ENCODE measurements around the gene PLXNC1.

The PLXNC1 gene

GRCh38 chr12:94202245-94203180 is 54.1 kb downstream of the PLXNC1 start:
- DNase-seq (ENCODE audit: low read depth in 2 of 3, low spot score in 2 of 3) = no peak

DNA sequence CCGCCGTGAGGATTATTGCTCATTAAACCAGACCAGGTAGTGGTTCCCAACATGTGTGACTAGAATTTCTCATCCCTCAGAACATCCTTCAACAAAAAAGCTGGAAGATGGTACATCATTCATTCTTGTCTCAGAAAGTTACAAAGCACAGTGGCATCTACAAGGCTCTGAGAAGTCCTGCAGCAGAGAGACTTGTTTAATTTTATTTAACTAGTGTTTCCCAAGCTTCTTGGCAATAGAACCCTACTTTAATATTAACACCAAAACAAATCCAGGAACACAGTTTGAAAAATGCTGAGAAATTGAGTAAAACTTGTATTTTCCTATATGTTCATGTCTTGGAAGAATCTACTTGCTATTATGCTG is 54.8 kb downstream of the PLXNC1 start:
- no peak for DNase-seq (ENCODE audit: low read depth in 2 of 3, low spot score in 2 of 3)

DNA sequence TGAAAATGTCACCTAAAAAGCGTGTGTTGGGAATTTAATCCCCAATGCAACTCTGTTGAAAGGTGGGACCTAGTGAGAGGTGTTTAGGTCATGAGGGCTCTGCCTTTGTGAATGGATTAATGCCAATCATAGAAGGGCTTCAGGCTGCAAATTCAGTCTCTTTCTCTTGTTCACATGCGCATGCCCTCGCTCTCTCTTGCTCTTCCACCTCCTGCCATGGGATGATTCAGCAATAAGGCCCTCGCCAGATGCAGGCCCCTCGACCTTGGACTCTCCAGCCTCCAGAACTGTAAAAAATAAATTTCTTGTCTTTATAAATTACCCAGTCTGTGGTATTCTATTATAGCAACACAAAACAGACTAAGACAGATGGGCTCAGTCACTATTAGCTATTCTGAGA is 55.4 kb downstream of the PLXNC1 start:
- DNase-seq (ENCODE audit: low read depth in 2 of 3, low spot score in 2 of 3) = no peak

DNA sequence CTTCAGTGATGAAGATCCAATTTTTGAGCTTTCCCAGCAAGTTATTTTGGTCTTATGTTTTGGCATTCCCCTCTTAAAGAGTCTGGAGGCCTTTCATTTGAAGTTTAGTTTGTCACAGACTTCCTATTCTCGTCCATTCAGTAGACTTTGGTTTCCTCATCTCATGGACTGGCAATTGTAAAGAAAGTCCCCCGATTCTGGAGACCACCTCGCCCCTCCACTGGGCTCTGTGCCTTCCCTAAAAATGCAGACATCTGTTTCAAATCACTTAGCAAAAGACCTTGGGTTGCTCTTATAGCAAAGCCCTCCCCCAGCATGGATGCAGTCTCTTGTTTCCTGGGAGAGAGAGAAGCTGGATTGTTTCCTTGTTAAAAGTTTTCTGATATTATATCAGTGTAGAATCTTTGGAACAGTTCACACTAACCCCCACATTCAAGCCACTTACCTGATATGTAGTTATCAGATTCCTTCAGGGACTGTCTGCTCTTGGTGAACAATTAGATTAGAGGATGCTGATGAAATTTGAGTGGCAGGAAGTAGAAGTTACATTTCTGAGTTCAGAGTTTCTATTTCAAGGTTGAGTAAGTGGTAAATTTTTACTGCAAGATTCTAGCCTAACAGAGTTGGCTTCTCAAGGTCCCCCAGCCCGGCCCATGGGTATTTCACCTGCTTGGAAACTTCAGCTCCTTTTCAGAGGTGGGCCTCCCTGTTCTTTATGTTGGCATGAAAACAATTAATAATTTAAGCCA is 56.3 kb downstream of the PLXNC1 start:
- DNase-seq (ENCODE audit: low read depth in 2 of 3, low spot score in 2 of 3) = no peak

DNA sequence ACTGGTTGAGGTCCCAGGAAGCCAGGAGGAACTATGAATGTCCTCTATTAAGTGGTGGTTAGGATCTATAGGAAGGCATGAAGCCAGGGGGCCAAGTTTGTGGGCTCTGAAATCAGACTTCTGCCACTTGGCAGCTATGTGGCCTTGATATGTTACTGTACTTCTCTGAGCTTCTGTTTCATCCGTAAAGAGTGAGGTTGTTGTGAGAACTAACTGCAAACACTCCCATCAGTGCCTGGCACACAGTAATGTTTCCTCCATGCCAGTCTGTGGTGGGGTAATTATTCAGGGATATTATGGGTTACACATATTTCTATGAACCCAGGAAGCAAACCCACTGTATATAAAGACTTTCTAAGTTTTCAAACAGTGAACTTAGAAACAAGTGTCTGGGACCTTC is 57.4 kb downstream of the PLXNC1 start:
- DNase-seq (ENCODE audit: low read depth in 2 of 3, low spot score in 2 of 3) = no peak

GRCh38 chr12:94206886-94207285 is 58.5 kb downstream of the PLXNC1 start:
- DNase-seq (ENCODE audit: low read depth in 2 of 3, low spot score in 2 of 3) = no peak

GRCh38 chr12:94207467-94207848 is 59.1 kb downstream of the PLXNC1 start:
- no peak for DNase-seq (ENCODE audit: low read depth in 2 of 3, low spot score in 2 of 3)

- peak in 2 of 3 experiments; percentile 3 to 10 for DNase-seq (ENCODE audit: low read depth in 2 of 3, low spot score in 2 of 3)
Observed at GRCh38 chr12:94207849-94208621, 59.7 kb downstream of the PLXNC1 start.

DNA sequence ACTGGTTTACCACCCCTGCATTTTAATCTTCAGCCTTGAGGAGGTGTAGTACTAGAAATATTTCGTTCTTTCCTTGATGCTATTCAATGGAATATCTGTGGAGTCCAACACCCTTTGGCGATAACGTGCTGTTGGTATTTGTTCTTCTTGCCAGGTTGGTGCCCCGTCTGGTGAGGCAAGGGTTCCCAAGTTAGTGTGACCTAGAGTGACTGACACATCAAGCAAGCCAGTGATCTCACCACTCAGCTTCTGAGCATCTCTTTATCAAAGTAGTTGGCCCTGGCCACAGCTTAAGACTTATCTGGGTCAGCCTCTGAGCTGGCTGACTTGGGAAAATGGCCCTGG is 60.2 kb downstream of the PLXNC1 start:
- DNase-seq (ENCODE audit: low read depth in 2 of 3, low spot score in 2 of 3) = peak; percentile 5 to 26 (median 12)

GRCh38 chr12:94209240-94209639 is 60.9 kb downstream of the PLXNC1 start:
- no peak for DNase-seq (ENCODE audit: low read depth in 2 of 3, low spot score in 2 of 3)

DNA sequence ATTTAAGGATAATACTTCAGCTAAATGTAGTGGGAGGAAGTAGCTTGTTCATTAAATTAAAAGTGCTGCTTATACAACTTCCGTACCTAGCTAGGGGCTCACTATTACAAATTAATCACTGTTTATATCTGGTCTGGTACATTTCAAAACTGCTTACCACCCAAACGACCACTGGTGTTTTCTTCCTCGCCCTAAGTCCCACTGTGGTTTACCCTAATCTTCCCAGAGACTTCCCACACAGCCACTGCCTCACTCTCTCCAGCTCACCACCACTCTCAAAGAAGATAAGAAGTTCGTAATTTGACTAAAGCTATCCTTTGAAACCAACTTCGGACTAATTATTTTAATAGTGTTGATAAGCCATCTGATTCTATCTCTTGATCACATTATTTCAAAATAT is 62.6 kb downstream of the PLXNC1 start:
- no peak for DNase-seq (ENCODE audit: low read depth in 2 of 3, low spot score in 2 of 3)

DNA sequence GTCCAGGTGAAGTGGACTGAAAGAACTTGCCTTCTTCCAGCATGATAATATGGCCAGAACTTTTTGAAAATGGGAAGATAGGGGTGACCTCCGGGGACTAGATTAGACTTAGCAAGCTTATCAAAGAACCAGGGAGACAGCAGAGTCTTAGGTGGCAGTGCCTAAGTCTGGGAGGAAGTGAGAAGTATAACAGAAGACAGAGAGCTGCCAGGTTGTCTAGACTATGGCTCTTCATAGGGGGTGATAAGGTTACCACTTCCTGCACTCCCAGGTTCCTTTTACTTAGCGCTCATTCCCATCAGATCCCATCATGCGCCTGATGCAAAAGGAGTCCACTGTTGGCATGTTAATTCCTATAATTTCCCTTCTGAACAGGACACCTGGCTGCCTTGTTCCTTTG is 69.9 kb downstream of the PLXNC1 start:
- DNase-seq (ENCODE audit: low read depth in 2 of 3, low spot score in 2 of 3) = no peak

DNA sequence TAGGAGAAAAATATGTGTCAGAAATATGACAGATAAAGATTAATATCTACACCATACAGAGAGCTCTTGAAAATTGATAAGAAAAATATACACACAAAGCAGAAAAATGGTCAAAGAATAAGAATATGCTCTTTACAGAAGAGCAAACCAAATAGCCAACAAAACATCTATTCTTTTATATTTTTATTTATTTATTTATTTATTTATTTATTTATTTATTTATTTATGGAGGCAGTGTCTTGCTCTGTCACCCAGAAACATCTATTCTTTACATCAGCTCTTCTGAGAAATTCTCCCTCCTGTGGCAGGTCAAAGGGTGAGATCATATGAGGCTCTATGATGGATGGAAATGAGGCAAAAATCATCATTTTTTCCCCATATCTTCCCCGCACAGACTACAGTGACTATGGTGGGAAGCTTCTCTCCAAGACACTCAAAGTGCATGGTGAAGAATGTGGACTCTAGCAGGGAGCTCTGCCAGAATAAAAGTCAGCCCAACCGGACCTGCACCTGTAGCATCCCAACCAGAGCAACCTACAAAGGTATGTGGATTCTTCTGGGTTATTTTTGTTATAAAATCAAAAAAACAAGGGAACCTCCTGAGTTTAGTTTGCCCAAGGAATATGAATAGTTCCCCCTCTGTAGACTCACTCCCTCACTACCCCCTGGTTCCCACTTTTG is 71.4 kb downstream of the PLXNC1 start:
- DNase-seq (ENCODE audit: low read depth in 2 of 3, low spot score in 2 of 3) = no peak

- DNase-seq (ENCODE audit: low read depth in 2 of 3, low spot score in 2 of 3) = no peak
Observed at GRCh38 chr12:94220804-94221203, 72.4 kb downstream of the PLXNC1 start.

- no peak for DNase-seq (ENCODE audit: low read depth in 2 of 3, low spot score in 2 of 3)
Observed at GRCh38 chr12:94222351-94223084, 74.1 kb downstream of the PLXNC1 start.

- no peak for DNase-seq (ENCODE audit: low read depth in 2 of 3, low spot score in 2 of 3)
Observed at GRCh38 chr12:94223842-94224241, 75.5 kb downstream of the PLXNC1 start.

GRCh38 chr12:94225506-94225905 is 77.1 kb downstream of the PLXNC1 start:
- DNase-seq (ENCODE audit: low read depth in 2 of 3, low spot score in 2 of 3) = no peak

- DNase-seq (ENCODE audit: low read depth in 2 of 3, low spot score in 2 of 3) = no peak
Observed at GRCh38 chr12:94225947-94226630, 77.7 kb downstream of the PLXNC1 start.

GRCh38 chr12:94227066-94227465 is 78.7 kb downstream of the PLXNC1 start:
- no peak for DNase-seq (ENCODE audit: low read depth in 2 of 3, low spot score in 2 of 3)

- no peak for DNase-seq (ENCODE audit: low read depth in 2 of 3, low spot score in 2 of 3)
Observed at GRCh38 chr12:94228488-94228907, 80.1 kb downstream of the PLXNC1 start.
